Endometrium (tissue), 2 donors: ENCODE data around the gene CCNL2.
A peak's percentile ranks its signal among the peaks of the same experiment; 100 is the strongest.
"Not testable (repeated sequence)": the region's sequence is repeated elsewhere in the genome, so short reads cannot be mapped to it uniquely, and the experiment has no call there.

ENCODE experiments used
- FAIRE-seq: peaks from 2 replicates; lab custom pipeline; 2012; peaks lifted over from hg19 to GRCh38; lab: Jason Lieb, UNC
- donor health status: control.
- donor health status: control.

Gene CCNL2

GRCh38 chr1:1373051-1373814 is 25.9 kb downstream of the CCNL2 start:
- FAIRE-seq, result no peak

DNA sequence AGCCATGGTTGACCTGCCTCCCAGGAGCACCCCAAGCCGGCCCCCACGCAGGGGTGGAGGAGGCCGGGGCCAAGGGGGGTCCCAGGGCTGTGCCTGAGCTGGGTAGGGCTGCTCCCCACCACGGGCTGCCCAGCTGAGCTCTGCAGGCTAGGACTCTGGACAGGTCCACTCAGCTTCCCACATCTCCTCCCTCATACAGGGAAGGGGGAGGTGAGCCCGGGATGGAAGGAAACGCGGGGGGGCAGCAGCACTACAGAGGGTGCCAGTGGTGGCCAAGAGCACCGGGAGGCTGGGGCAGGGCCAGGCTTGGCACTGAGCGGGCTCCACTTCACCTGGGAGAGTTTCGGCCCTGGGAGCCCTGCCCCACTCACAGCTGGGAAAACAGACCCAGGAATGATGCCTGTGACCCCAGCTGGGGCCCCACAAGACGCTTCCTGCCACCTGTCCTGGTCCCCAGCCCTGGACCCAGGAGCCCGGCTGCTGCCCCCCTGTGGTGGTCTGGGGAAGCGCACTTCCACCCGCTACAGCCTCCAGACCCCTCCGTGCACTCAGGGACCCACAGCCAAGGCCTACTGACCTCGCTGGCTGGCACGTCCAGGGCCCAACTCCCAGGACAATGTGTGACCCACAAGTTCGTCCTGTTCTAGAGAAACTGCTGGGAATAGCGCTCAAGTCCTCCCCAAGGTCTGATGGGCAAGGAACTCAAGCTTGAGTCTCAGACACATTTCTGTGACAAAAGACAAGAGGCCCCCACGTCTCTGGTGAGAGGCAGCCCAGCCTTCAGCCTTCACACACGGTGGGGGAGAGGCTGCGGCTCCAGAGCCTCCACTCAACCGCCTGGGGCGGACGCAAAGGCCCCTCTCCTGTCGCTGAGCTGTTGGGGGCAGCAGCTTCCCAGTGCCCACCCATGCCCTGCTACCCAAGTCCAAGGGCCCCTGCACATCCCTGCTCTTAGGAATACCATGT is 27.1 kb downstream of the CCNL2 start:
- FAIRE-seq, result no peak

DNA sequence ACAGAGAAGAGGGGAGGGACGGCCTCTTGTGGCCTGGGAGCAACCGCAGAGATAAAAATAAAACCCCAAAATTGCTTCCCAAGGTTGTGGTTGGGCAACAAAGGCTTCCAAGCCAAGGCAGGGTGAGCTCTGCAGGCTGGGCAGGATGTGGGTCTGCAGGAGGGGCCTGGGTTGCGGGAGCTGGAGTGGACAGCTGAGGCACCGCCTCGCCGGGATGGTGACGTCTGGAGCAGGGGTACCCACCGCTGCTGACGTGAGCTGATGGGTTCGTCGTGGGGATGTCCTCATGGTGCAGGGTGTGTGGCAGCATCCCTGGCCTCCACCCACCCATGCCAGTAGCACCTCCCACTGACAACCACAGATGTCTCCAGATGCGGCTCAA is 27.8 kb downstream of the CCNL2 start:
- no peak for FAIRE-seq

- no peak for FAIRE-seq
These were observed 28.3 kb downstream of the CCNL2 start for GRCh38 chr1:1370771-1371300.

DNA sequence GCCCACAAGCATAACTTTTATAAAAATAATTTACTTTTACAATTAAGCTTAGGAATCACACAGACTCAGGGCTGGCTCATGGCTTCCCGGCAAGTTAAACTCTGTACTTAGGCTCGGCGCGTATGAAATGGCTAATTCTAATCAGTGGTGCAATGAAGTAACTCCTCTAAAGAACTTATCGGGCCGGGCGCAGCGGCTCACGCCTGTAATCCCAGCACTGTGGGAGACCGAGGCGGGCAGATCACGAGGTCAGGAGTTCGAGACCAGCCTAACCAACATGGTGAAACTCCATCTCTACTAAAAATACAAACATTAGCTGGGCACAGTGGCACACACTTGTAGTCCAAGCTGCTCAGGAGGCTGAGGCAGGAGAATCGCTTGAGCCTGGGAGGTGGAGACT is 29.0 kb downstream of the CCNL2 start:
- not testable (repeated sequence) for FAIRE-seq

DNA sequence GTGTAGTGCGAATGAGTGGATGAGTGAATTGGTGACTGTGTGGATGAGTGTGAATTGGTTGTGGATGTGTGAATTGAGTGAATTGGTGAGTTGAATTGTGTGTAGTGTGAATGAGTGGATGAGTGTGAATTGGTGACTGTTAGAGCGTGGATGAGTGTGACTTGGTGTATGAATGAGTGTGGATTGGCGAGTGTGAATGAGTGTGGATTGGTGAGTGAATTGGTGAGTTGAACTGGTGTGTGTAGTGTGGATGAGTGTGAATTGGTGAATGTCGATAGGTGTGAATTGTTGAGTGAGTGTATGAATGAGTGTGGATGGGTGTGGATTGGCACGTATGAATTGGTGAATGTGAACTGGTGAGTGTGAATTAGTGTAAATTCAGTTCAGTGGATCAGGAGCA is 31.8 kb downstream of the CCNL2 start:
- no peak for FAIRE-seq

- no peak for FAIRE-seq
These were observed 32.5 kb downstream of the CCNL2 start for GRCh38 chr1:1366699-1367066.

- FAIRE-seq, result no peak
These were observed 33.0 kb downstream of the CCNL2 start for GRCh38 chr1:1365875-1366698.

DNA sequence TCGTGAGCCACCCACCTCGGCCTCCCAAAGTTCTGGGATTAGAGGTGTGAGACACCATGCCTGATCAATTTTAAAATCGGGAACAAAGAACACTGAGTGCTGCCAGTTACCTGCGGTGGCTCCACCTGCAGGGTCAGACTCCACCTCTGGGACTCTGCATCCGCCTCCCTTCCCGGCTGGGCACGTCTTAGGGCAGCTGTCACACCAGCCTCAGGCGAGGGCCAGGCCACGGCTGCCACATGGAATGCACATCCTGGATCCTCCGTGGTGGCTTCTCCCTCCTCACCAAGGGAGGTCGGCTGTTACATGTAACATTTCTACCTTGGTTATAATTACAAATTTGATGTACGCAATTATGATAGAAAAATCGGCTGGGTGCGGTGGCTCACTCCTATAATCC is 34.9 kb downstream of the CCNL2 start:
- no peak for FAIRE-seq

DNA sequence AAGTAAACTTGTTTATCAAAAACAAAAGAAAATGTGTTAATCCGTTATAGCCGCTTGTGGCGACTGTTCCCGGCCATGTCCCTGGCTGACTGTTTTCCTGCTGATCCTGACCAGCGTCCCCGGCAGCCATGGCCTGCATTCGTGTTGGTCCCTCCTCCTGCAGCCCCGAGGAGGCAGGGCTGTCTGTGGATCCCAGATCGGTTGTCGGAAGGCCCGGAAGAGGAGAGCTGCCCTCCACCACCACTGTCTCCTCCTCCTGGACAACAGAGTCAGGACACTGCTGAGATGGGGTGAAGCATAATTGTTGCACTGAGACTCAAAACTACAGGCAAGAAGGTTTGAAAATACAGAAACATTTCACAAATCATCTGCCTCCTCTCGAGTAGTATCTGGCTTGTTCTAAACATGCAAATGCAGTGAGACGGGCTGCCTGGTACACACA is 37.1 kb downstream of the CCNL2 start:
- no peak for FAIRE-seq

DNA sequence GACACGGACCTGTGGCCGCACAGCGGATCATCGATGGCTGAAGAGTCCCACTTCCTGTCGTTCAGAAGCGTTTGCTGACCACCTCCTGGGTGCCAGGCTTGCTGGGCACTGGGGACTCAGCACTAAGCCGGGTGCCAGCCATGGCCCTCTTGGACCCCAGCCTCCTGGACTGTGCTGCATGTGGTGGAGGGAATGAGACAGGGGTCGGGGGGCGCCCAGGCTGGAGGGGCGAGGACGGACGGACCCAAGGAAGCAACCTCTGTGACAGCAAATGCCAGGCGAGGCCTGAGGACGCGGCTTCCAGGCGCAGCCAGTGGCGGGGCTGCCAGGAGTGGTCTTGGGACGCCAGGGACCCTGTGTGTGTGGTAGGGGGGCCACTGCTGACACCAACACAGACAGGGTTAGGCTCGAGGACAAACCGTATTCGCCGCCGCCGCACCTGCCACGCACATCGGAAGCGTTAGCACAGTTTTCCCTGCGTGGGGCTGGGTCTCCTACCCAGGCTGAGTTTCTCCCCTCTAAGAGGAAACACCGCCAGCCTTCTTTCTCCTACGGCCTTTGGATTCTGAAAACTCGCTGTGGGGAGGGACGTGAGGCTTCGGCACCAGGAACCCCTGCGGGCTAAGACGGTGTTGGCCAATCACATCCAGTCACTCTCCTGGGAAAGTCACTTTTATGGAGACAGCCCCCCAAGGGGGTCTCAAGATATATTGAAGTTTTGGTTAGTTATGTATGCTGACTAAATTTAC is 37.7 kb downstream of the CCNL2 start:
- FAIRE-seq, result no peak

DNA sequence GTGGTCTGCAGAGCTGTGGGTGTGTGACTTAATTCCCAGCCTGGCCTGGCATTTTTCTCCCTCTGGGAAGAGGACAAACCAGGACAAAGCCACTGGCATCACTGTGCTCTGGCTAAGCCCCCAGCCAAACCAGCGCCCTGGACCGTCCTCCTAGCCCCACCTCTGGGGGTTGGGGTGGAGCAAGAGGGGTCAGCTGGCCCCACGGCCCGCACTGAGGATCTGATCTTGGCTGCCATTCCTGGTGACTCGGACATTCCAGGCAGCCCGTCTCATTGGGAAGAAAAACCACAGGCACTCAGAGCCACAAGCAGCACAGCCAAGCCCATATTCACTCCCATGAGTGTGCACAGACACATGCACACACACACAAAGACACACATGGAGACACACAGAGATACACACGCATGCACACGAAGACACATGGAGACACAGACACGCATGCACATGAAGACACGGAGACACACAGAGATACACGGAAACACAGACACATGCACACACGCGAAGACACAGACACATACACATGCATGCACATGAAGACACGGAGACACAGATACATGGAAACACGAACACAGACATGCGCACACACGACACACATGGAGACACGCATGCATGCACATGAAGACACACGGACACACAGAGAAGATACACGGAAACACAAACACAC is 38.5 kb downstream of the CCNL2 start:
- no peak for FAIRE-seq

DNA sequence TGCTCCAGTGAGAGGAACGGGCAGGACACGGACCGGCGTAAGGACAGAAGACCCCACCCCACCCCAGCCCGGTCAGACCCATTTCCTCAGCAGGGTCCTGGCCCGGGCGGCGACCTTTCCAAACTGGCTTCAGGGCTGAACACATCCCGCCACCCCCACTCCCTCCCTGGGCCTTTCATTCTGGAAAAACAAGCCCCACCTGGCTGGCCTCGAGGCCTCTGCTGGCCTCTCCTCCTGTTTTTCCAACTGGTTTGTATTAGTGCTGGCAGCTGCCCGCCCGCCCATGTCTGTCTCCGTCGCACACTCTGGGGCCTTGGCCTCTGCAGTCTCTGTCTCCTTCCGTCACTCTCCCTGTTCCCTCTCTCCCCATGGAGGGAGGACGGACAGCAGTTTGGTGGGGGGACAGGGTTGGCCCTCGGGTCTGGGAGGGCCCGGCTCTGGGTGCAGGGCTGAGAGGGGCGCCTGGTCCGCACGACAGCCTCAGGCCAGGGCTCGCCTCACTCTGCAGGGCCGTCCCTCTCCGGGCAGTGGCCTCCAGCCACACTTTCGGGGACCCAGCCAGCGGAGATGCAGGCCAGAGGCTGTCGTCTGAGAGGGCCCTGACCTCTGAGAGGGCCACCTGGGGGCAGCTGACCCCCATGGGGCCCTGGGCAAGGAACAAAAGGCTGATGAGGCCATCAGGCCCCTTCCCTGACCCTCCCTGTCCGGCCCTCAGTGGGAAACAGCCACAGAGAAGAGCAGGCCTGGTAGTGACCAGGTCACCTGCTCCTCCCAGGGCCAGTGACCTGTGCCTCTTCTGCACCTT is 39.3 kb downstream of the CCNL2 start:
- no peak for FAIRE-seq

GRCh38 chr1:1359308-1359663 is 39.8 kb downstream of the CCNL2 start:
- no peak for FAIRE-seq

DNA sequence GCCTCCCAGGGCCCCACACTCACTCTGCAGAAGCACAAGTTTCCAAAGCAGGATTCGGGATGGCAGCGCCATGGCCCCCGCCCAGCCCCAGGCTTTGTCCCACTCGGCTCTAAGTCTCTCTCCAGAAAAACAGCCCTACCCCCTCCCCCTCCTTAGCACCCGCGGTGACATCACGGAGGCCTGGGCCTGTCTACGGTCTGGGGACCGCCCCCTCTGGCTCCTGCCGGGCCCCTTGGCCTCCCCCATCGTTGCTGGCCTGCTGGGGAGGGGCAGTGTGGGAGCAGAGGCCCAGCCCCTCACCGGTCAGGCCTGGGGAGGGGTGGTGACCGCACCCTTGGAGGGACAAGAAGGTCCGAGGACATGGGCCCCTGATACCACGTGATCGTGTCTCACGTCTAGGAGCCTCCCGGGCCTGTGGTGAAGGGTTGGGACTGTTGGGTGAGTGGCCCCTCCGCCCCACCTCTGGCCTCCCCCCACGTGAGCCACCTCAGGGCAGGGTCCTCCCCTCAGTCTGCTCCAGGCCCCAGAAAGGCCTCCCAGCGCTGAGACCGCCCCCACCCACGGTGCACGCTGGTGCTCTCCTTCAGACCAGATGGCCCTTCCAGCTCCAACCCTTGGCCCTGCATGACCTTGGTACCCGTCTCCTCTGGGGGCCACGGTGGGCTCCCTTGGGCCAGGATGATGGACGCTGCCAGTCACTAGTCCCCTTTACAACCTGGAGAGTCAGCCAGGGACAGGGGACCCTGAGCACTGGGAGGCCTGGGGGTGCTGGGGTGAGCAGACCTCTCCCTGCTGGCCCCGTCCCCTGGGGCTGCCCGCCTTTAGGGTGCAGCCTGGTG is 40.5 kb downstream of the CCNL2 start, which contains the start of gene MXRA8:
Gene MXRA8 (minus strand): TSS at position 123 of the 839 bp plus-strand sequence. CDS start 51 bp downstream, at position 72.
- FAIRE-seq, result peak; percentile 59

DNA sequence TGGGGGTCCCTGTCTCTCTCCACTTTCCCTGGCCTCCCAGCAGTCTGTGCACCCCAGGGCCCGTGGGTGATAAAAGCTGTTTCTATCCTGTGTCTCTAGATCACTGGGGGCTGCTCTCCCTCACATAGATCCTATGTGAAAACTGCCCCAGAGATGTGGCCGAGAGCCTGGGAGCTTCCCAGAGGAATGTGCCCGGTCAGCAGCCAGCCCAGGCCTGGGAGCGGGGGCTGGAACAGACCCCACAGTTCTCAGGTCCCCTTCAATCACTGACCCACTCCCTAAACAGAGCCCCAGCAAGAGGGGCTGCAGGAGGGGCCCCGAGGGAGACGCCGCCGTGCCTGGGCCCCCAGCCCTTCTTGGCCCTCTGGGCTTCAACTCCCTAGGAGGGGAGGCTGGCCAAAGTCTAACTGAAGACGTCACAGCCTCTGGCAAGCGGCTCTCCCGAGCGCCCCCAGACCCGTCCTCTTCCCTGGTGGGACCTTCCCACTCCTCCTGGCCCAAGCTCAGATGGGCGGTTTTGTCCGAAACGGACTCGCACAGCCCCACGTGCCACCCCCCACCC is 41.2 kb downstream of the CCNL2 start:
- no peak for FAIRE-seq

- FAIRE-seq, result no peak
These were observed 42.2 kb downstream of the CCNL2 start for GRCh38 chr1:1356796-1357401.

- no peak for FAIRE-seq
These were observed 42.9 kb downstream of the CCNL2 start for GRCh38 chr1:1356166-1356795.
